ENCODE data around the gene LYST.

GRCh38 chr1:235625340-235625739 is 241.4 kb downstream of the LYST start:
- no peak for TF ChIP-seq CTCF (conservative IDR thresholded peaks at IDR 0.05; ENCODE audit: low read length)
- no peak for TF ChIP-seq EZH2phosphoT487 (IDR thresholded peaks at IDR 0.05; ENCODE audit: borderline replicate concordance)
